Activated CD4-positive, alpha-beta T cell treated with anti-CD3 and anti-CD28 coated beads, Interleukin-2, Interleukin-4, amounts not matched to agents 100 ng/mL and 50 ng/mL, durations not matched to agents 16 hours and 8 hours (primary cell): ENCODE results near the gene AGRN.
A peak's percentile ranks its signal among the peaks of the same experiment; 100 is the strongest.

Experiments used
- DNase-seq: peaks from one replicate; pipeline ENCODE4 v3.0.0-alpha.2; 2020; ENCODE audit warnings: low spot score

The AGRN gene

GRCh38 chr1:1038694-1039093, 18.8 kb downstream of the AGRN start:
- no peak for DNase-seq

- DNase-seq: peak; percentile 63
Measured at GRCh38 chr1:1039145-1039910, 19.4 kb downstream of the AGRN start.

- DNase-seq: peak; percentile 86
Measured at GRCh38 chr1:1040004-1040991, 20.4 kb downstream of the AGRN start.

GRCh38 chr1:1041092-1041523, 21.2 kb downstream of the AGRN start:
- DNase-seq: no peak

GRCh38 chr1:1041873-1042272, 22.0 kb downstream of the AGRN start:
- DNase-seq: no peak

GRCh38 chr1:1042835-1043234, 22.9 kb downstream of the AGRN start:
- no peak for DNase-seq

- DNase-seq: no peak
Measured at GRCh38 chr1:1043411-1043810, 23.5 kb downstream of the AGRN start.

- DNase-seq: no peak
Measured at GRCh38 chr1:1043921-1044320, 24.0 kb downstream of the AGRN start.

GRCh38 chr1:1044455-1045078, 24.6 kb downstream of the AGRN start:
- DNase-seq: no peak

GRCh38 chr1:1045129-1045528, 25.2 kb downstream of the AGRN start:
- no peak for DNase-seq

- no peak for DNase-seq
Measured at GRCh38 chr1:1046243-1046642, 26.3 kb downstream of the AGRN start.

- no peak for DNase-seq
Measured at GRCh38 chr1:1046767-1047166, 26.8 kb downstream of the AGRN start.

- DNase-seq: no peak
Measured at GRCh38 chr1:1047407-1047806, 27.5 kb downstream of the AGRN start.

GRCh38 chr1:1047963-1048362, 28.0 kb downstream of the AGRN start:
- no peak for DNase-seq

GRCh38 chr1:1048765-1049164, 28.8 kb downstream of the AGRN start:
- no peak for DNase-seq

- DNase-seq: no peak
Measured at GRCh38 chr1:1049318-1050165, 29.6 kb downstream of the AGRN start.

GRCh38 chr1:1050577-1051052, 30.7 kb downstream of the AGRN start:
- DNase-seq: no peak

- DNase-seq: no peak
Measured at GRCh38 chr1:1051127-1051810, 31.3 kb downstream of the AGRN start.

- DNase-seq: no peak
Measured at GRCh38 chr1:1052003-1052840, 32.3 kb downstream of the AGRN start.

- DNase-seq: no peak
Measured at GRCh38 chr1:1053022-1053421, 33.1 kb downstream of the AGRN start.
